Measurements from ENCODE around the gene RIMBP2. TPM values are rescaled to one million over a fixed set of nuclear protein-coding genes. Genes with fewer than 3 reads are reported as not detected.

RIMBP2 gene
- total and polyA plus RNA-seq, 9 donors: 1.1 to 16.2 (median 3.5) TPM

DNA sequence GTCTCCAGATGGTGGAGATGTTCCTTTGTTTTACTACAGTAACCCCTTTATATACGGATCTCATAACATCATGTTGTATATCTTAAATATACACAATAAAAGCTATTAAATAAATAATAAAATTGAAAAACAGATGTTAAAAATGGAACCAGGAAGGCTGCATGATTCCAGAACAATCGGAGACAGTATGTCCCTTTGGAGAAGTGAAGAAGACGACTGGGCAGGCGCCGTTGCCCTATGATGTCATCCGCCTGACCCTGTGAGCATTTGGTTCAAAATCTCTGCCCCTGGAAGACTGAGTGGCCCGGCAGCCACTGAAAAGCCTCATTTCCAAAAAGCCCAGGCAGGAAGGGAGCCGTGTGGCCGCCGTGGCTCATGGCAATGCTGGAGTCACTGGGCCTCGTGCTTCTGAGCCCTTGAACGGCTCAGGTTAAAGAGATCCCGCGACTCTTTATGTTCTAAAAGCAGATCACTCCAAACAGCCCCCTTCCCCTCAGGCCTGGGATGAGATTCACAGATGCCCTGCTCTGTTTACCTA lies 30.8 kb downstream of the RIMBP2 start:
- 73 to 80% (median 74%) methylated on average over 14 of the region's 14 CpGs for WGBS, 3 donors
- no peak for DNase-seq
- intact Hi-C loops (cut with DNase I): no loop called here

DNA sequence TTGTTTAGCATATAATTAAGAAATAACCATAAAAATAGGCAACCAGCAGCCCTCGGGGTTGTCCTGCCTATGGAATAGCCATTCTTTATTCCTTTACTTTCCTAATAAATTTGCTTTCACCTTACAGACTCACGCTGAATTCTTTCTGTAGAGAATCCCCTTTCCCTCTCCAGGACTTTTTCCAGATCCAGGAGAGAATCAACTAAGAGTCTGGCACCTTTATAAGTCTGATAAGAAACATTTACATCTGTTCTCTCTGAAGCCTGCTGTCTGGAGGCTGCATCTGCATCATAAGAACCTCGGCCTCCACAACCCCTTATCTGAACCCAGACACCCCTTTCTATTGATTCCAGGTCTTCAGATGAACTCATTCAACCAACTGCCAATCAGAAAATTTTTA lies 32.3 kb downstream of the RIMBP2 start:
- H3K4me3 ChIP-seq: no peak overlapping the region
- TF ChIP-seq EP300 (IDR thresholded peaks at IDR 0.05) (no peak), CTCF (IDR thresholded peaks at IDR 0.05) (no peak), POLR2A (IDR thresholded peaks at IDR 0.05) (no peak)
- no peaks in the 10 kb centered on the region for H3K27me3 ChIP-seq
- no peak for DNase-seq
- no peaks in the 10 kb centered on the region for H3K9me3 ChIP-seq
- H3K27ac ChIP-seq: no peak overlapping the region
- intact Hi-C loops (cut with DNase I): no loop called here
- no peaks in the 10 kb centered on the region for H3K36me3 ChIP-seq
- WGBS, 3 donors: 72 to 76% (median 73%) methylated on average over 3 of the region's 3 CpGs
- H3K4me1 ChIP-seq (ENCODE audit: insufficient read depth): no peaks in the 10 kb centered on the region

More for the DNA sequence above, 30.8 kb downstream of the RIMBP2 start:
- Histone ChIP-seq H3K27me3 (no peaks in the 10 kb centered on the region), H3K9me3 (no peaks in the 10 kb centered on the region), H3K27ac (no peak overlapping the region), H3K4me3 (no peak overlapping the region), H3K36me3 (no peaks in the 10 kb centered on the region), H3K4me1 (ENCODE audit: insufficient read depth) (no peaks in the 10 kb centered on the region)
- TF ChIP-seq POLR2A (IDR thresholded peaks at IDR 0.05) (no peak), CTCF (IDR thresholded peaks at IDR 0.05) (no peak), EP300 (IDR thresholded peaks at IDR 0.05) (no peak)

- Histone ChIP-seq H3K9me3 (no peaks in the 10 kb centered on the region), H3K27ac (no peak overlapping the region), H3K4me1 (ENCODE audit: insufficient read depth) (no peaks in the 10 kb centered on the region), H3K36me3 (no peaks in the 10 kb centered on the region), H3K4me3 (no peak overlapping the region), H3K27me3 (no peaks in the 10 kb centered on the region)
- no peak for DNase-seq
- WGBS, 3 donors: 74 to 94% (median 81%) methylated on average over 7 of the region's 7 CpGs
- no peak for TF ChIP-seq CTCF (IDR thresholded peaks at IDR 0.05)
- TF ChIP-seq EP300 (IDR thresholded peaks at IDR 0.05): no peak
- no peak for TF ChIP-seq POLR2A (IDR thresholded peaks at IDR 0.05)
- intact Hi-C loops (cut with DNase I): no loop called here
These were observed 33.0 kb downstream of the RIMBP2 start for GRCh38 chr12:130683080-130683479.

DNA sequence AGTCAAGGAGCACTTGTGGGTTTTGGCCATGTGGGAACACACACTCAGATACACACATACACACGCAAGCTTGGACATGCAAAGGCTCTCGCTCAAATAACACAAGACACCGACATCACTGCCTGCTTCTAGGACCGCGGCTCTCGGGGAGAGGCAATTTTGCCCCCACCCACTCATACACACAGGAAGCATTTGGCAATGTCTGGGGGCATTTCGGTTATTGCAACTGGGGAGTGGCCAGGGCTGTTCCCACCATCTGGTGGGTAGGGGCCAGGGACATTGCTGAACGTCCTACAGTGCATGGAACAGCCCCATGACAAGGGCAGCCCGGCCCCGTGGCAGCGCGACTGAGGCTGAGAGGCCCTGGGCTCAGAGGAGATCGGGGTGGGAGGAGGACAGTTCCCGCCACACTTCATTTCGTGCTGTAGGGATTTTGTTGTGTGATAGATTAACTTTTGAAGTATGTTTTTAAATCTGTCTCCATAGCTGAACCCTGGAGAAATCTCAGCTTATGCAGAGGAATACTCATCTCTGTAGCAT lies 35.6 kb downstream of the RIMBP2 start:
- no peak for DNase-seq
- 74 to 82% (median 77%) methylated on average over 15 of the region's 15 CpGs for WGBS, 3 donors
- intact Hi-C loops (cut with DNase I): no loop called here

More for the DNA sequence above, 35.6 kb downstream of the RIMBP2 start:
- no peak overlapping the region for H3K27ac ChIP-seq
- no peaks in the 10 kb centered on the region for H3K36me3 ChIP-seq
- H3K4me1 ChIP-seq (ENCODE audit: insufficient read depth): no peaks in the 10 kb centered on the region
- no peaks in the 10 kb centered on the region for H3K27me3 ChIP-seq
- no peaks in the 10 kb centered on the region for H3K9me3 ChIP-seq
- TF ChIP-seq CTCF (IDR thresholded peaks at IDR 0.05) (no peak), EP300 (IDR thresholded peaks at IDR 0.05) (no peak), POLR2A (IDR thresholded peaks at IDR 0.05) (no peak)
- H3K4me3 ChIP-seq: no peak overlapping the region
